GM18517 (cell line): Measurements from ENCODE around the gene CDH13.

Source experiments
- ATAC-seq: cut with Tn5 transposase; IDR thresholded peaks from one replicate; pipeline ENCODE4 v1.9.1; 2021; ENCODE audit warnings: mild to moderate bottlenecking, moderate library complexity; ENCODE audit not compliant: unreplicated experiment

Gene CDH13

DNA sequence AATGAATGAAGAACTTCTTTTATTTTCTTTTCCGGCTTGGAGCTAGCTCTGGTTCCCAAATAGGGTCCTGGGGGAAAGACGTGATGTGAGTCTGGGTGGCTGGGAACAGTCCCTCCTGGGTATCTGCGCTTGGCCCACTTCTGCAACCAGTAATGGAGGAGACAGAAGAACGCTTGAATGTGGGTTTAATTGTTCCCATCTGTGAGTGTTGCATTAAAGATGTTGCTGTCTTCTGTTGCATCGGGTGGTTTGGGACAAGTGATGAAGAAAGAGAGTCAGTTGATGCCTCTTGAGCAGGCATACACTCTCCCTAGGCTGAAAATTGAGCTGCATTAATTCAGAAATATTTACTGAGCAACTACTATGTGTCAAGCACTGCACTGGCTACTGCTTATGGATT is 511.1 kb downstream of the CDH13 start:
- ATAC-seq = no peak

DNA sequence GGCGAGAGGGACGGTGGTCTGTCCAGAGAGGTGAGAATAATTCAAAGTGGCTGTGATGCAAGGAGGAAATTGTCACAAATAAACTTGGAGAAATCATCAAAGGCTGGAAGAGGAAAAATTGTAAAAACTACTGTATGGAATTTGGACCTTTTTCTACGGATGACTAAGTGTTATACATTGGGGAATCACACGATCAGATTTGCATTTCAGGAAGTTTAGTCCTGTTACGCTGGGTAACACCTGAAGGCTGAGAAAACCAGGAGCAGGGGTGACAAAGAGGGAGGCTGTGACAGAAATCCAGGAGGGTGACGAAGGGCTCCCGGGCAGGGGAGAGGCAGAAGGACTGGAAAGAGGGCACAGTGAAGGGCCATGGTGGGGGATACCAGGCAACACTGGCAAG is 511.7 kb downstream of the CDH13 start:
- no peak for ATAC-seq

DNA sequence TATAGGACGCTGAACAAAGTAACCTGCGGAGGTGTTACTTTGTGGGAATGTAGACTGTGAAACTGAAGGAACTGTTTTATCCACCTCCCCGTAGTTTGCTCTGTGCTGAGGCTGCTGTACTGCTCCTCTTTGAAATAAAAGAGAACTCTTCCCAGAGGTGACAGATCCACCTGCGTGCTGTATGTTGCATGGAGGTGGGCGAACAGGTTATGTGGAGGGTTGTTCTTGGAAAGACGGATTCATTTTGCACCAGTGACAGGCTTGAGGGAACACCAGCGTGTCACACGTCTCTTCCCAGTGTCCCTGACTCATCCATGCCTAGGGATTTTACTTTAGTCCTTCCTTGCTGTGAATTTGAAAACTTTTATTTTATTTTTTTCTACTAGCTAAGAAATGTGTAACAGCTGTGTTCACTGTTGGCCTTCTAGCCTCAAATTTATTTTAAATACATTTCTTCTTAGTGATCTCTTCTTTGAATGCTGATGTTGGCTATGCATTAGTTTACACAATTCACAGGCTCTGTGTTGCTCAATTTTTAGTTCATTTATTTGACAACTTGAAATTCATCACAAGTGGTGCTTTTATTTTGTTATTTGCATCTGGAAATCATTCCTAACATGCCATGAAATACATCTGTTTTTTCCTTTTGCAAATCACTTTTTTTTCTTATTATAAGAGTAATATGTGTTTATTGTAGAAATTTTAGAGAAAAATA is 512.4 kb downstream of the CDH13 start:
- ATAC-seq = no peak

DNA sequence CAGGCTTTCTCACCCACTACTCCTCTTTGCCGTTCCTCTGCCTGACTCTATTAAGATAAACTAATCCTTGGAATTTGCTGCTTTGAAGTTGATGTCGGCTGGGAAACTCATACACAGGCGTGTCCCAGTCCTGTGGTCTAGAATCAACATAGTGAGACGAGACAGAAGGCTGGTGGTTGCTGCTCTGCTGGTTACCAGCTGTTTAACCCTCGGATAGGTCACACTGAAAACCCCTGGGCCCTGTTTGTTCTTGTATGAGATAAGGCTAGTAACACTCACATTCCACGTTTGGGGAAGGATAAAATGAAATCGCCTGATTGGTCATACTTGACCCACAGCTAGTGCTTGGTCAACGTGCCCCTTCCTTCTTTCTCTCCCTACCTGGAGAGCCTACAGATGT is 517.0 kb downstream of the CDH13 start:
- ATAC-seq = no peak

DNA sequence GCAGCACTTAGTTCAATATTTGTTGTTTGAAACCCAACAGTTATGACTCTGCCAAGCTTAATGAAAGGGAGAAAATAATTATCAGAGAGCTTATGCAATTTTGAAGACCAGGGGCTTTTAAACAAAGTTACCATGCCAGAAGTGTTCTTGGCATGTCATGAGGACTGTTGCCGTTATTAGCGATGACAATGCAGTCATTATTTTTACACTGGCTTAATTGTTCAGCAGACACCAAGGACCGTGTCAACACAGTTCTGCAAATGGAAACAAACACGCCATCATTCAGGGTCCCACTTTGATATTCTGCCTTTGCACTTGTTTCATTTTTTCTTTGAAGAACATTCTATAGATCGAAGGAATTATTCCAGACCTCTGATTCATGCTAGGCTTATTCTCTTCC is 518.5 kb downstream of the CDH13 start:
- no peak for ATAC-seq

DNA sequence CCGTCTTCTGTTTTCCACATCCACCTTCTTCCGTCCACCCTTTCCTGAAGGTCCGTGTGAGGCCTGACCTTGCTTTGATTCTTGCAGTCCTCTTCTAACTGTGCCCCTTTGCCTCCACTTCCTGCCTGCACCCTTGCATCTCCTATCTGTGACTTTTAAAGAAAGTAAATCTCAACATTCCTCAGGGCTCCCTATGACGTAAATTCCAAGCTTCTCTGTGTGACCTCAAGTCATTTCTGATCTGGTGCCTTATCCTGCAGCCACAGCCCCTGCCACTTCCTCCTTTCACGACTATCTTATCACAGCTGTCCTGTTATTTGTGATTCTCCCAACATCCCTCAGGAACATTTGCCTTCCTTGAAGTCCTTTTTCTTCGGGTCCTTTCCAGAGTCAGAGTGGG is 520.5 kb downstream of the CDH13 start:
- no peak for ATAC-seq

DNA sequence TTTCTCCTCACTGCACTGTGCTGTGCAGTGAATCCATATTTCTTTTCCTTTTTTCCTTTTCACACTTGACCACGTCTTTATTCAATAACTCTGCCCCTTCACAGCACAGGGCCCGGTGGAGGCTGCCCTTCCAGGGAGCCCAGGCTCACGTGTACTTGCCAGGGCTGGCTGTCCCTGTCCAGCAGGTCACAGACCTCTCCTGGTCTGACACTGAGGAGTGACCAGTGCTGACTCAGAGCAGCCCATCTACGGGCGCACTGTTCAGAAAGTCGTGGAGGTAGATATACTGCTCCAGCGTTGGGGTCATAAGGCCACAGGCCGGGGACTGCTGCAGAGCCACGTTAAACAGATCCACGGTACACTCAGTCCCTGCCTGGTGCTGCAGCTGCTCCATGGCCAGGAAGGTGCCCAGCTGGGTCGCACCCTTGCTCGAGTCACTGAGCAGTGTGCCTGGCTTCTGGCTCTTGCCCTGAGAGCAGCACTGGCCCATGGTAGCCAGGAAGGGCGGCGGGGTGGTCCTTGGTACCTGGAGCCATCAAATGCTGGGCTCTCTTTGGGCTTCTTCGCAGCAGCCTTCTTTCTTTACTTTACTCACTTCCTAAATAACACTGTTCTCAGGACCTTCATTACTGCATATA is 531.7 kb downstream of the CDH13 start:
- ATAC-seq = no peak

DNA sequence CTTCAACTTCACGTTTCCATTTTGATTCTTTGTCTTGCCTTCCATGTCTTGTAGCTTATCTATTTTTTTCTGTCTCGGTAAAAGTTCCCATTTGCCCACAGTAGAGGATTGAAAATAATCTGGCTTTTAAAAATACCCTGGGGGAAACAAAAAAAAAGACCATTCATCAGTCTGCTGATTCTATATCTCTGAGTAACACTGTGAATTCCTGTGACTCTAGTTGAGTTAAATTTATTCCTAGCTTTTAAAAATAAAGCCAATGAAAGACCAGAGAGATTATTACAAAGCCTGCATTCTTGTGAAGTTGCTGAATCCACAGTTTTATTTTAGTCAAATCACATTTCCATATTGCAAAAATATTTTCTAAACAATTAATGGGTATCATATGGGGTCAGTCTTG is 532.3 kb downstream of the CDH13 start:
- no peak for ATAC-seq

DNA sequence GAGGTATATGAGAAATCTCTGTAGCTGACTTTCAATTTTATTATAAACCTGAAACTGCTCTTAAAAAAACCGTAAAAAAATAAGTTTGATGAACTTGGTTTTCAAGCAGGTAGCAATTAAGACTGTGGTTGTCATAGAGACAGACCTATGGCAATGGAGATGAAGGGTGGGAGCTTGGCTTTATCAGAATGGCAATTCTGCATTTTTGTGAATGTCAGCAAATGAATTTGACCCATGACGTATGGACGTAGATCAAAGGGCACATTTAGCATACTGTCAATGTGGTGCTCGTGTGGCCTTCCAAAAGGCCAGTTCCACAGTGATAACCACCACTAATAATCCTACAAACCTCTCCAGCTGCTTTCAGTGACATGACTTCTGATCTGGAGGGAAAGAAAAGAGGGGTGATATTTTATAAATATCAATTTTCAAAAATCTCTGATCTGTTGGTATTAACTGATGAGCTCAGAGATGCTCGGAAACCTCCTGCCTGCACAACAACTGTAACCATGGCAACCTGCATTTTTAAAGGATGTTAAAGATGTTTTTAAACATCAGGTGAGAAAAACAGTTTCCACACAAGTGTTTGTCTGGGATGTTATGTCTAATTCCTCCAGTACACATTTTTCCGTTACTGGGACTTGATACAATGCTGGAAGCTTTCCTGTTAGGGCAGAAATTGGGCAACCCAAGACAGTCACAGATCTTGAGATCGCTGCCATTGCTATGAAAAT is 533.7 kb downstream of the CDH13 start:
- no peak for ATAC-seq

DNA sequence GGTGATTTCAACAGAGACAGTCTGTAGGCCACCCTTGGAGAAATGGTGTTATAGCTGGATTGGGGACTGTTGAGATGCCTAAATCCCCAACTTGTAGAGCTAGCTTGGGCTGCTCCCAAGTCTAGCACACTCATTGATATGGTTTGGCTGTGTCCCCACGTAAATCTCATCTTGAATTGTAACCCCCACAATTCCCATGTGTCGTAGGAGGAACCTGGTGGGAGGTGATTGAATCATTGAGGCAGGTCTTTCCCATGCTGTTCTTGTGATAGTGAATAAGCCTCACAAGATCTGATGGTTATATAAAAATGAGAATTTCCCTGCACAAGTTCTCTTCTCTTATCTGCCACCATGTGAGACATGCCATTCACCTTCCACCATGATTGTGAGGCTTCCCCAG is 536.0 kb downstream of the CDH13 start:
- no peak for ATAC-seq

DNA sequence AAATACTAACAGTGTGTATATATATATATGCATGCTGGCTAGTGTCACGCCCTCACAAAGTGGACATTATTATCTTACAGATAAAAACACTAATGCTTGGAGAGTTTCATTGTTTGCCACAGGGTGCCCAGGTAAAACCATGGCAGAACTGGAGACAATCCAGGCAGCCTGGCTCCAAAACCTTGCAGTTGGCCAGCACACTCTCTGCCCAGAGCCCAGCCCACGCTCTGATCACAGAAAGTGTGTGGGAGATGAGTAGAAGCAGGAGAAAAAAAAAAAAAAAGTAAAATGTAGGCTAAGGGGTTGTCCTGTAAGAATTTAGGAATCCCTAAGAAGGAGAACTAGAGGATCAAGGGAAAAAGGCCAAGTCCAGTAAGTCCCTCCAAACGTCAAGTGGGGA is 538.0 kb downstream of the CDH13 start:
- no peak for ATAC-seq

DNA sequence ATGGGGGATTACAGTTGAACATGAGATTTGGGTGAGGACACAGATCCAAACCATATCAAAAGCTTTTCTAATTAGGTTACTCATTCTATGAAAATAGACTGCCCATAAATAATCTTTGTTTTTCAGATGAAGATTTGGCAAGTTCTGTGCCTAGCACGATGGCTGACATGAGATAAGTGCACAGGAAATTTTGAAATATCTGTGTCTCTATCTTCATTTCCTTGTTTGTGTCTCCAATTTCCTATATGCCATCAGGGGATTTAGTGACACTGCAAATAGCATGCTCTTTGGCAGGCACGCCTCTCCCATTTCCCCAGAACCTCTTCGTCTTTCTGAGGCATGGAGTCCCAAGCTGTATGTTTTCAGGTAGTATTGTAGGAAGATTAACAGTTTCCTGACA is 544.6 kb downstream of the CDH13 start:
- no peak for ATAC-seq

DNA sequence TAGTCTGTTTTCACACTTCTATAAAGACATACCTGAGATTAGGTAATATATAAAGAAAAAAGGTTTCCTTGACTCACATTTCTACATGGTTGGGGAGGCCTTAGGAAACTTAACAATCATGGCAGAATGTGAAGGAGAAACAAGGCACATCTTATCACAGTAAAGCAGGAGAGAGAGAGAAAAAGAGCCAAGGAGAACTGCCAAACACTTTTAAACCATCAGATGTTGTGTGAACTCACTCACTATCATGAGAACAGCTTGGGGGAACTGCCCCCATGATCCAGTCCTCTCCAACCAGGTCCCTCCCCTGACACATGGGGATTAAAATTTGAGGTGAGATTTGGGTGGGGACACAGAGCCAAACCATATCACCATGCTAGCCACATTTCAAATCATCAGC is 547.9 kb downstream of the CDH13 start:
- ATAC-seq = no peak

DNA sequence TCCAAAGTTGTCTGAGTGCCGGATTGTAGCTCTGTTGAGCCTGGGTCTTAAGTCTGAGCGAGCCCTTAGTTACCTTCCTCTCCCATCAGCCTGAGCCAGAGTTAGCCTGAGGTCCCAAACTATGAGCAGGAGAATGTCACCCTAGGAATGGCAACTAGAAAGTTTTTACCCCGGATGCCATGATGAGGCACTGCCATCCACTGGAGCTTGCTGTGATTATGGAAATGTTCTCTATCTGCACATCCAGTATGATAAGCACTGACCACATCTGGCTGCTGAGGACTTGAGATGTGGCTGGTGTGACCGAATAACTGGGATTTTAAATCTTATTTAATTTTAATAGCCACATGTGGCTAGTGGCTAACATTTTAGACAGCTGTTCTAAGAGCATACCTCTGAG is 550.0 kb downstream of the CDH13 start:
- no peak for ATAC-seq

DNA sequence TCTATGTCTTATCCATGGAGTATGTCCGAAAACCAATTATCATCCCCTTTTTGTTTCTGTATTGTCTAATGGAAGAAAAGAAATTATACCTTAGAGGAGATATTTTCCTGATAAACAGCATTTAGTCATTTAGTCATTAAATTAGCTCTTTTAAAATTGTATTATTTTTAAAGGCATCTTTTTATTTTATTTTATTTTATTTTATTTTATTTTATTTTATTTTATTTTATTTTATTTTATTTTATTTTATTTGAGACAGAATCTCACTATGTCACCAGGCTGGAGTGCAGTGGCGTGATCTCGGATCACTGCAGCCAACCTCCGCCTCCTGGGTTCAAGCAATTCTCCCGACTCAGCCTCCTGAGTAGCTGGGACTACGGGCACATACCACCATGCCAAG is 559.1 kb downstream of the CDH13 start:
- no peak for ATAC-seq

DNA sequence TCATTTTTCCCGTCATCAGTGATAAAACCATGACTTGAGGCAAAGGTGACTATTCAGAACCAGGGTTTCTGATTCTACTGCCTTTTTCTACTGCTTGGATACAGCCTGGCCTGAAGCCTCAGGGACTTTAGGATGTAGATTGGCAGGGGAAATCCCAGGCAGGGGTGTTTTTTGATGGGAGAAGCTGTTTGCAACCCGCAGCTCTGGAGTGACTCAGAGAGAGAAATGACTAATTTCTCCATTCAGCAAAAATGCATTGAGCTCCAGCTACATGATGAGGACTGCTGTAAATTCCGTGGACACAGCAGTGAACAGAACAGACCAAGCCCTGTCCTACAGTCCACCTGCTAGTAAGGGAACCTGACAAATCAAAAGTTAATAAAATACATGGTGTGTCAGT is 560.6 kb downstream of the CDH13 start:
- no peak for ATAC-seq

DNA sequence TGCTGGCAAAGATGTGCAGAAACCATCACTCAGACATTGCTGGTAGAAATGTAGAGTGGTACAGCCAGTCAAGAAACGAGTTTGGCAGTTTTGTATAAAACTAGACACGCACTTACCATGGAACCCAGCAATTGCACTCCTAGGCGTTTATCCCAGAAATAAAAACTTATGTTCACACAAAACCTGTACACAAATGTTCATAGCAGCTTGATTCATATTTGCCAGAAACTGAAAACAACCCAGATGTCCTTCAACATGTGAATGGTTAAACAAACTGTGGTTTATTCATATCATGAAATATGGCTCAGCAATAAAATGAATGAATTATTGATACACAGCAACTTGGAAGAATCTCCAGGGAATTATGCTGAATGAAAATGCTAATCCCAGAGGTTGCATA is 570.0 kb downstream of the CDH13 start:
- ATAC-seq = no peak

DNA sequence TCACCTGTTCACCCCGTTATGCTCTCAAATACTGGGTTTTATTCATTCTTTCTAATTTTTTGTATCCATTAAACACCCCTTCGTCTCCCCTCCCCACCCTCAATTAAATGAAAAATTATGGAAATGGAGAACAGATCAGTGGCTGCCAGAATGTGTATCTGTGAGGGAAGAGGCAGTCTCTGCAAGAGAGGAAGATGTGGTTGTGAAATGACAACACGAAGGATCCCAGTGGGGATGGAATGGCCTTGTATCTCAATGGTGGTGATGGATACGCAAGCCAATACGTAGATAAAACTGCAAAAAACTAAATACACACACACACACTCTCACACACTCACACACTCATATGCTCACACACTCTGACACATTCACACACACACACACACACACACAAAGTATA is 570.7 kb downstream of the CDH13 start:
- ATAC-seq = no peak

DNA sequence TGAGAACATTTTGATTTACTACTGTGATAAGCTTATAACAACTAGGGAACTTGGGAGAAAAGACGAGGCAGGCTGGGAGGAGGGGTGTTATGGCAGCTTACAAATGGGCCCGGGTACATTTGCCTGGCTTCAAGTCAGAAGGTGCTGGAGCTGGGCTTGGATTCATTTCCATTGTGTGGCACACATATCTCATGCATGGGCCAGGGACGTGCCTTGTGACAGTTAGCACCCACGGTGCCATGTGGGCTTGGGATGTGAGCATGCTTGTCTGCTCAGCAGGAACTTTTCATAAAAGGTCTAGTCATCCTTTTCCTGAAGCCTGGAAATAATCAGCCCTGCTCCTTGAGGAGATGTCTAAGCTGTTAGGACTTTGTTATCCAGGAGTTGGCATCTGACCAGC is 572.2 kb downstream of the CDH13 start:
- no peak for ATAC-seq

DNA sequence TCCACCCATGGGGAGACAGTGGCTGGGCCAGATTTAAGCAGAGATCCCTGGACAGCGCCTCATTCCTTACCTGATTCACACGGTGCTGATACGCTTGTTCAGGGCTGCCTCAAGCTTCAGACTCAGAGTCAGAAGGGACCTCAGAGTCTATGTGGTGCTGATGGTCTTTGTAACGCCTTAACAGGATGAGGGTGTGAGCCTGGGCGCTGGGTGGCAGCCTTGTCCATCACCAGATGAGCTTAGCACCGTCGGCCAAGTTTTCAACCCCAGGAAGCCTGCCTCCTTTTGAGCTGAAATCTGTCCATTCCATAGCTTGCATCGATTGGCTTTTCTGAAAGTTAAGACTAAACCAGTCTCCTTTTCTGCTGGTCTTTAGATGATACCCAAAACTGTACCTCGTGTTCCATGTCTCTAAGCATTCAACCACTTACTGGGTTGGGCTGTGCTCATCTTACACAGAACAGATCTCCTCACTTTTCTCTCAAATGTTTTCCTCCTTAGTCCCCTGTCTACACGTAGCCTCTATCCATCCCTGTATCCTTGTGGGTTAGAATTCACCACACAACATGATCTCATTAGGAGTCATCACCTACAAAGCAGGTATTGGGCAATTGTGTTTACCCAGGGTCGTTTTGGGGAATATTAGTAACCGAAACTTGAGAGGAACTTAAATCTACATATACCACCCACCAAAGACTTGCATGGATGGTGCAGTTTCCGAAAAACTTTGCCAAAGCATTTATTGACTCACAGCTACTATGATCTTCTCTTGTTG is 573.4 kb downstream of the CDH13 start:
- no peak for ATAC-seq

DNA sequence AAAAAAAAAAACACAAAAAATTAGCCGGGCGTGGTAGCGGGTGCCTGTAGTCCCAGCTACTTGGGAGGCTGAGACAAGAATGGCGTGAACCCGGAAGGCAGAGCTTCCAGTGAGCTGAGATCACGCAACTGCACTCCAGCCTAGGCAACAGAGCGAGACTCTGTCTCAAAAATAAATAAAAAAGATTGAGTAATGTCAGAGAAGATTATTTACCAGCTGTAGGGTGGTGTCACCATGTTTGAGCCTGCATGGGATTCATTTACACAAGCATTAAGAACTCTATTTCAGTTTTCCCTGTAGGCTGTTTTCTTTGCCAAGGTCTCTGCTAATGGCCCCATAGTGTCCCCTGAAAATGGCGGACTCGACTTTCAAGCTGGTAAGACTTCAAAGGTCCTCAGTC is 575.0 kb downstream of the CDH13 start:
- ATAC-seq = no peak

DNA sequence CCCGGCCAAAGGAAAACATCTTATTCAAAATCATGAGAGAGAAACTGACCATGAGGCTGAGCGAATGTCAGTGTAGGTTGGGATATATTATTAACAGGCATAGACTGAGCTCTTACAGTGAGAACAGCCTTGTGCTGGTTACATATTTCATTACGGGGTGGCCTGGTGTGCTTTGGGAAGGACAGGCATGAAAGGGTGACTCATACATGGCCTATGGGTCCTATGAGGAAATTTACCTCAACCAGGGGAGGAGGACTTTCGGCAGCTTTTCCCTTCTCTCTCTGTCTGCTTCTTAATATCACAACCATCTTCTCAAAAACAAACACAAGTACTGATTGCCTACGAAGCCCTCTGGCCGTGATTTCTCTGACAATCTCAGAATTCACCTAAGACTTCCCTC is 579.1 kb downstream of the CDH13 start:
- ATAC-seq = no peak
